ENCODE measurements around the gene ACOT7. TPM values are rescaled to one million over a fixed set of nuclear protein-coding genes. Genes with fewer than 3 reads are reported as not detected.

Gene ACOT7
- total RNA-seq, 4 donors from 2014 or later = 15.0 to 38.7 (median 28.6) TPM

DNA sequence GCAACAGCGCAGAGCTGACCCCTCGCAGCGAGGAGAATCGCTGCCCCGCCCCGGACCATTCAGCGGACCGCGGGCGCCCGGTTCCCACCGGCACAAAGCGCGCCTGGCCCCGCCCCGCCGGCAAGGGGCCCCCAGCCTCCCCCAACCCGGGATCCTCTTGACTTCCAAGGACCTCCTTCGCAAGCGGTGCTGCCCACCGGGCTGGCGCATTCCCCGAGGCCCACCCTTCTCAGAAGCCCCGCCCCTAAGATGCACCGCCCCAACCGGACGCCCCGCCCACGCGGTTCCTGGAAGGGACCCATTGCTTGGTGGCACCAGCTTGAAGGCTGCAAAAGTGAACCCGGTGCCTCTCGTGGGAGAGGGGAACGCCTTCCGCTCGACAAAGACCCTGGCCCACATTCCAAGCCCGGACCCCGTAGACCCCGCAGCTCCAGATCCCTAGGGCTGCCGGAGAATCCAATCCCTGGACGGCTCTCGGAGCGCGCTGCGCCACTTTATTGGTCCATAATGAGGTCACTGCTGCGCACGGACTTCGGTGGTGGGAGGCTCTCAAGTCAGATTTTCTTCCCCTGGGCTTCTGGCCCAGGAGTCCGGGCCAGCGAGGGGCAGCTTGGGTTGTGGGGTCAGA, 147.6 kb downstream of the ACOT7 start:
- Histone ChIP-seq H3K9me3 (no peaks in the 10 kb centered on the region), H3K4me1 (peaks cover 30 to 65% (median 47%) of the 10 kb centered on the region in 4 donors), H3K27me3 (peaks cover 26 to 100% (median 65%) of the 10 kb centered on the region in 4 donors), H3K4me3 (peak overlapping the region in 1 of 4 donors; percentile 5), H3K27ac (replicated peaks in 1 of 4) (no peak overlapping the region), H3K36me3 (no peaks in the 10 kb centered on the region)
- DNase-seq (ENCODE audit: extremely low spot score) = no peak
- TF ChIP-seq, protein P1, sequence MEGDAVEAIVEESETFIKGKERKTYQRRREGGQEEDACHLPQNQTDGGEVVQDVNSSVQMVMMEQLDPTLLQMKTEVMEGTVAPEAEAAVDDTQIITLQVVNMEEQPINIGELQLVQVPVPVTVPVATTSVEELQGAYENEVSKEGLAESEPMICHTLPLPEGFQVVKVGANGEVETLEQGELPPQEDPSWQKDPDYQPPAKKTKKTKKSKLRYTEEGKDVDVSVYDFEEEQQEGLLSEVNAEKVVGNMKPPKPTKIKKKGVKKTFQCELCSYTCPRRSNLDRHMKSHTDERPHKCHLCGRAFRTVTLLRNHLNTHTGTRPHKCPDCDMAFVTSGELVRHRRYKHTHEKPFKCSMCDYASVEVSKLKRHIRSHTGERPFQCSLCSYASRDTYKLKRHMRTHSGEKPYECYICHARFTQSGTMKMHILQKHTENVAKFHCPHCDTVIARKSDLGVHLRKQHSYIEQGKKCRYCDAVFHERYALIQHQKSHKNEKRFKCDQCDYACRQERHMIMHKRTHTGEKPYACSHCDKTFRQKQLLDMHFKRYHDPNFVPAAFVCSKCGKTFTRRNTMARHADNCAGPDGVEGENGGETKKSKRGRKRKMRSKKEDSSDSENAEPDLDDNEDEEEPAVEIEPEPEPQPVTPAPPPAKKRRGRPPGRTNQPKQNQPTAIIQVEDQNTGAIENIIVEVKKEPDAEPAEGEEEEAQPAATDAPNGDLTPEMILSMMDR (IDR thresholded peaks at IDR 0.05) = no peak
- TF ChIP-seq EP300 (IDR thresholded peaks at IDR 0.05) (no peak), POLR2A (IDR thresholded peaks at IDR 0.05; ENCODE audit: low read depth) (no peak), POLR2AphosphoS5 (IDR thresholded peaks at IDR 0.05) (no peak)
- intact Hi-C loops (cut with DNase I) = loop anchor here (2.0 kb wide), 4 partner anchors 39 to 193 kb away; partner anchors contain the start of gene RNF207
- WGBS = no CpG with 5 or more reads among the region's 49 CpGs

DNA sequence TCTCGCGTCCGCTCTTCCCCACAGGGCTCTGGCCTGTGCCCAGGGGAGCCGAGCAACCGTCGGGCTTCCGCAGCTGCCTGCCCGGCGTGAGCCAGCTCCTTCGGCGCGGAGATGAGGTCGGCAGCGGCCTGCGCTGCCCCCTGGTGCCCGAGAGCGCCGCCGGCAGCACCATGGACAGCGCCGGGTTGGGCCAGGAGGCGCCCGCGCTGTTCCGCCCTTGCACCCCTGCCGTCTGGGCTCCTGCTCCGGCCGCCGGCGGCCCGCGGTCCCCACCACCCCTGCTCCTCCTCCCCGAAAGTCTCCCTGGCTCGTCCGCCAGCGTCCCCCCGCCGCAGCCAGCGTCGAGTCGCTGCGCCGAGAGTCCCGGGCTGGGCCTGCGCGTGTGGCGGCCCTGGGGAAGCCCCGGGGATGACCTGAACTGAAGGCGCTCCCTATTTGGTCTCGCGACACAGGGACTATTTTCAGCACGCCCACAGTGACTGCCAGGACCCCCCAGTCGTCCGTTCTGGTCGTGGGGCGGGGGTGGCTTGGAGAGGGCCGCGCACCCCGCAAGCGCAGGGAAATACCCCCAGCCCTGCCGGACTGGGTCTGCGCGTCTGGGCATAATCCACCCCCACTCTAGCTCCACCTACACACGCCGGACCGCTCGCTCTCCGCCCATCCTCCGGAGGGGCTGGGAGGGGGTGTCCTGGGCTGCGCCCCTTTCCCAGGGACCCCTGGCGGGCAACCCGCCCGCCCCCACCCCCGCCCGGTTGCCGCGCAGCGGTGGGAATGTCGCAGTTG, 148.3 kb downstream of the ACOT7 start:
- WGBS = 1% methylated on average over 14 of the region's 79 CpGs
- H3K4me3 ChIP-seq = peak overlapping the region in 1 of 4 donors; percentile 5
- no peaks in the 10 kb centered on the region for H3K9me3 ChIP-seq
- intact Hi-C loops (cut with DNase I) = loop anchor here (2.0 kb wide), 2 partner anchors 38 to 192 kb away; partner anchors contain the start of gene RNF207
- H3K27ac ChIP-seq (replicated peaks in 1 of 4) = no peak overlapping the region
- peaks cover 26 to 100% (median 68%) of the 10 kb centered on the region in 4 donors for H3K27me3 ChIP-seq
- H3K36me3 ChIP-seq = no peaks in the 10 kb centered on the region
- peaks cover 30 to 65% (median 47%) of the 10 kb centered on the region in 4 donors for H3K4me1 ChIP-seq
- no peak for DNase-seq (ENCODE audit: extremely low spot score)
- TF ChIP-seq, protein P1 (IDR thresholded peaks at IDR 0.05) = peak; percentile 83 to 88 (median 84)
- TF ChIP-seq POLR2A (IDR thresholded peaks at IDR 0.05; ENCODE audit: low read depth) = no peak
- no peak for TF ChIP-seq EP300 (IDR thresholded peaks at IDR 0.05)
- TF ChIP-seq POLR2AphosphoS5 (IDR thresholded peaks at IDR 0.05) = peak in 1 of 2 donors; percentile 43

DNA sequence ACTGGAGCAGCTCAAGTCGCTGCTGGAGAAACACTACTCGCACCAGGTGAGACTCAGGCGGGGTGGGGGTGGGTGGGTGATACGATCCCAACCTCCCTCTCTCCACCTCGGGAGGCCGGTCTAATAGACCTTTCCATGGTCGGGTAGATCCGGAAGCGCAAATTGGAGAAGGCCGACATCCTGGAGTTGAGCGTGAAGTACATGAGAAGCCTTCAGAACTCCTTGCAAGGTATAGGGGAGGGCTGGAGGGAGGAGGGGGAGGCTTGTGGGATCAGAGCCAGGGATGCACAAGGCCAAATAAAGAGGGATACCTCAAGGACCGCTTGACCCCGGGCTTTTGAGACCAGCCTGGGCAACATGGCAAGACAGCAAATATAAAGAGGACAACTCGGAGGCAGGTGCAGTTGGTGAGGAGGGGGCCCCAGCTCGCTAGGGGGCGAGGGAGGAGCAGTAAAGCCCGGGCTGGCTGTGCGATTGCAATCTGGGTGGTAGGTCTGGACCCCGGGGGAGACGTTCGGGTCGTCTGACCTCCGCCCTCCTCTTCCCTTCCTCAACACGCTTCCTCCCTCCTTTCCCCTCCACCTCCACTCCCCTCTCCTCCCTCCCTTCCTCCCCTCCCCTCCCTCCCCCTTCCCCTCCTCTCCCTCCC, 149.0 kb downstream of the ACOT7 start:
- no peaks in the 10 kb centered on the region for H3K9me3 ChIP-seq
- WGBS = 3% methylated on average over 21 of the region's 24 CpGs
- no peak for DNase-seq (ENCODE audit: extremely low spot score)
- peaks cover 26 to 57% (median 46%) of the 10 kb centered on the region in 4 donors for H3K4me1 ChIP-seq
- no peak overlapping the region for H3K27ac ChIP-seq (replicated peaks in 1 of 4)
- intact Hi-C loops (cut with DNase I) = loop anchor here (2.0 kb wide), 2 partner anchors 38 to 192 kb away; partner anchors contain the start of gene RNF207
- H3K36me3 ChIP-seq = no peaks in the 10 kb centered on the region
- H3K27me3 ChIP-seq = peaks cover 26 to 99% (median 69%) of the 10 kb centered on the region in 4 donors
- H3K4me3 ChIP-seq = no peak overlapping the region
- no peak for TF ChIP-seq POLR2AphosphoS5 (IDR thresholded peaks at IDR 0.05)
- TF ChIP-seq, protein P1 (IDR thresholded peaks at IDR 0.05) = no peak
- no peak for TF ChIP-seq EP300 (IDR thresholded peaks at IDR 0.05)
- no peak for TF ChIP-seq POLR2A (IDR thresholded peaks at IDR 0.05; ENCODE audit: low read depth)

DNA sequence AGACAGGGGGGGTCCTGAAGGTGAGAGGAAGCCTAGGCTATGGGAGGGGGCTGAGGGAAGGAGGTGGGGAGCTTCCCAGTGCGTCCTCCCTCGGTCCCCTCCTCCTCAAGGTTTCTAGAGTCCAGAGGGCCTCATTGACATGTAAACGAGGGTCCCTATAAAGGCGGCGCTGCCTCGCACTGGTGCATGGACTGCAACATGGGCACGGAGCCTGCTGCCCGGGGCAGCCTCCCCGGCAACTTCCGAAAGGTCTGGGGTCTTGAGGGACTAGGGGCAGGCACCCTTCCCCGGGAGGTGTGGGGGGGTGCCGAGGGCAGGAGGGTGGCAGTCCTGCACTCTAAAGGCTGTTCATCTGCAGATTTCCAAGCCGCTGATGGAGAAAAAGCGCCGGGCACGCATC, 149.6 kb downstream of the ACOT7 start, which contains the start of gene HES3:
TSS of gene HES3 (plus strand) at position 187 of the 400 bp plus-strand sequence. CDS start at position 374, 187 bp downstream.
- H3K36me3 ChIP-seq = no peaks in the 10 kb centered on the region
- H3K9me3 ChIP-seq = no peaks in the 10 kb centered on the region
- TF ChIP-seq EP300 (IDR thresholded peaks at IDR 0.05) = no peak
- no peak for TF ChIP-seq POLR2AphosphoS5 (IDR thresholded peaks at IDR 0.05)
- TF ChIP-seq POLR2A (IDR thresholded peaks at IDR 0.05; ENCODE audit: low read depth) = no peak
- TF ChIP-seq, protein P1 (IDR thresholded peaks at IDR 0.05) = no peak
- H3K27ac ChIP-seq (replicated peaks in 1 of 4) = no peak within 1 kb of the TSS
- DNase-seq (ENCODE audit: extremely low spot score) = no peak
- intact Hi-C loops (cut with DNase I) = loop anchor here (2.0 kb wide), 2 partner anchors 37 to 191 kb away; partner anchors contain the start of gene RNF207
- no peak within 1 kb of the TSS for H3K4me3 ChIP-seq
- 4% methylated on average over 10 of the region's 16 CpGs for WGBS
- peaks cover 26 to 99% (median 66%) of the 10 kb centered on the region in 4 donors for H3K27me3 ChIP-seq
- H3K4me1 ChIP-seq = peaks cover 26 to 52% (median 42%) of the 10 kb centered on the region in 4 donors

Measured in esophagus muscularis mucosa (tissue), 4 donors.